Left lung (tissue), 10 donors: ENCODE results near the gene ATF4. TPM values are rescaled to one million over a fixed set of nuclear protein-coding genes. Genes with fewer than 3 reads are reported as not detected.

Experiments used
- ATAC-seq: fragments of 200-7000 bp; cut with Tn5 transposase; one replicate; pipeline ENCODE4 v1.9.1; 2020; ENCODE audit warnings: moderate library complexity
- DNase-seq, 4 donors: peaks; one replicate each; pipeline ENCODE4 v3.0.0-alpha.2; 2013 to 2020
- H3K27ac ChIP-seq, 2 donors: fragments of 200-600 bp; sonication (generic) in 1 of 2; one replicate each; pipeline versions ENCODE4 v1.5.0 to v1.8.0; 2020 to 2021
- H3K27me3 ChIP-seq, 2 donors: fragments of 200-600 bp; sonication (generic) in 1 of 2; one replicate each; pipeline versions ENCODE4 v1.5.0 to v1.8.0; 2020 to 2021
- H3K36me3 ChIP-seq, 2 donors: fragments of 200-600 bp; sonication (generic) in 1 of 2; one replicate each; pipeline versions ENCODE4 v1.5.0 to v1.8.0; 2020 to 2021
- H3K4me1 ChIP-seq, 2 donors: fragments of 200-600 bp; one replicate each; pipeline ENCODE4 v1.8.0; 2021
- H3K4me3 ChIP-seq, 2 donors: fragments of 200-600 bp; sonication (generic) in 1 of 2; one replicate each; pipeline versions ENCODE4 v1.5.0 to v1.8.0; 2020 to 2021; ENCODE audit warnings: mild to moderate bottlenecking in 1 of 2
- H3K9me3 ChIP-seq, 2 donors: fragments of 200-600 bp; sonication (generic) in 1 of 2; one replicate each; pipeline versions ENCODE4 v1.5.0 to v1.8.0; 2020 to 2021
- CTCF ChIP-seq, 2 donors: fragments of 200-600 bp; sonication (generic) in 1 of 2; IDR thresholded peaks; one replicate each; pipeline versions ENCODE4 v1.5.0 to v1.8.0; 2021; ENCODE audit warnings: antibody characterized with exemption in 2 of 2
- intact Hi-C, 2 donors: fragments of 100-400 bp; cut with DNase I; formaldehyde crosslinking; loops; one replicate each; pipeline versions ENCODE4 v1.11.2 to v1.14.2; 2022
- polyA plus RNA-seq, 6 donors: library from polyadenylated mRNA; unstranded; fragments of 120-200 nt; gene quantifications; one replicate each; pipeline ENCODE4 v1.2.1, GENCODE V29; 2013; ENCODE audit not compliant: insufficient read length in 6 of 6
- total RNA-seq, 2 donors: library from RNA; stranded (reverse); fragmentation: NEBNext Ultra II Directional; extraction: Animal tissue kit (Norgen Biotek cat#: 25700); gene quantifications; one replicate each; pipeline ENCODE4 v1.2.1, GENCODE V29; 2021
- donor health status: DM: no; HTN: yes; CAD: no.
- donor health status: DM: no; HTN: no; CAD: no.

The ATF4 gene
- total and polyA plus RNA-seq, 8 donors: 204 to 349 (median 309) TPM

- ATAC-seq (no peak), DNase-seq (no peak)
- Histone ChIP-seq H3K9me3 (no peaks in the 10 kb centered on the region), H3K4me3 (no peak overlapping the region), H3K4me1 (no peaks in the 10 kb centered on the region), H3K27ac (no peak overlapping the region), H3K27me3 (no peaks in the 10 kb centered on the region), H3K36me3 (no peaks in the 10 kb centered on the region)
- intact Hi-C loops: no loop called here
- no peak for TF ChIP-seq CTCF (IDR thresholded peaks at IDR 0.05)
These were observed 38.8 kb upstream of the ATF4 start for GRCh38 chr22:39481595-39481994.

- intact Hi-C loops: no loop called here
- H3K4me1 ChIP-seq: no peaks in the 10 kb centered on the region
- ATAC-seq: no peak
- no peak for TF ChIP-seq CTCF (IDR thresholded peaks at IDR 0.05)
- H3K9me3 ChIP-seq: no peaks in the 10 kb centered on the region
- H3K4me3 ChIP-seq: no peak overlapping the region
- no peak for DNase-seq
- H3K36me3 ChIP-seq: no peaks in the 10 kb centered on the region
- no peak overlapping the region for H3K27ac ChIP-seq
- no peaks in the 10 kb centered on the region for H3K27me3 ChIP-seq
These were observed 37.6 kb upstream of the ATF4 start for GRCh38 chr22:39482768-39483167.

GRCh38 chr22:39486951-39487825, 33.2 kb upstream of the ATF4 start:
- no peak for TF ChIP-seq CTCF (IDR thresholded peaks at IDR 0.05)
- Histone ChIP-seq H3K27ac (no peak overlapping the region), H3K4me3 (no peak overlapping the region), H3K27me3 (no peaks in the 10 kb centered on the region), H3K4me1 (peaks cover 0 to 13% of the 10 kb centered on the region in 2 donors), H3K9me3 (no peaks in the 10 kb centered on the region), H3K36me3 (no peaks in the 10 kb centered on the region)
- DNase-seq (no peak), ATAC-seq (no peak)
- intact Hi-C loops: no loop called here

GRCh38 chr22:39487826-39488520, 32.4 kb upstream of the ATF4 start:
- Histone ChIP-seq H3K9me3 (no peaks in the 10 kb centered on the region), H3K36me3 (no peaks in the 10 kb centered on the region), H3K27me3 (no peaks in the 10 kb centered on the region), H3K4me1 (peaks cover 0 to 13% of the 10 kb centered on the region in 2 donors), H3K27ac (no peak overlapping the region), H3K4me3 (no peak overlapping the region)
- TF ChIP-seq CTCF (IDR thresholded peaks at IDR 0.05): no peak
- intact Hi-C loops: no loop called here
- DNase-seq (no peak), ATAC-seq (no peak)

GRCh38 chr22:39488563-39489083, 31.7 kb upstream of the ATF4 start:
- no peaks in the 10 kb centered on the region for H3K27me3 ChIP-seq
- H3K4me3 ChIP-seq: no peak overlapping the region
- DNase-seq (no peak), ATAC-seq (no peak)
- TF ChIP-seq CTCF (IDR thresholded peaks at IDR 0.05): no peak
- H3K27ac ChIP-seq: no peak overlapping the region
- H3K36me3 ChIP-seq: no peaks in the 10 kb centered on the region
- intact Hi-C loops: no loop called here
- H3K9me3 ChIP-seq: no peaks in the 10 kb centered on the region
- H3K4me1 ChIP-seq: peaks cover 0 to 15% of the 10 kb centered on the region in 2 donors
